Mammary epithelial cell (primary cell): ENCODE measurements around the gene POLK.

Experiments
- CTCF ChIP-seq, 2 donors: IDR thresholded peaks in 1 of 2; conservative IDR thresholded peaks in 1 of 2; 2 replicates each; pipeline ENCODE4 v1.5.1; 2011 to 2012; ENCODE audit warnings: inconsistent platforms in 2 of 2, low read length in 2 of 2, mild to moderate bottlenecking in 2 of 2, control low read depth in 1 of 2, low read depth in 1 of 2; ENCODE audit not compliant: insufficient read depth in 1 of 2; ENCODE audit errors: extremely low read depth in 1 of 2
- EZH2 ChIP-seq: IDR thresholded peaks from 2 replicates; pipeline ENCODE4 v1.6.1; 2012; ENCODE audit warnings: low read length, inconsistent platforms, borderline replicate concordance

GRCh38 chr5:75534734-75535133, 23.0 kb downstream of the POLK start:
- no peak for TF ChIP-seq CTCF (conservative IDR thresholded peaks at IDR 0.05 in 1 of 2, IDR thresholded peaks at IDR 0.05 in 1 of 2; ENCODE audit: extremely low read depth in 1 of 2, insufficient read depth in 1 of 2, low read depth in 1 of 2, low read length in 2 of 2)
- no peak for TF ChIP-seq EZH2
